ENCODE measurements around the gene IRAK2. TPM values are rescaled to one million over a fixed set of nuclear protein-coding genes. Genes with fewer than 3 reads are reported as not detected.

Gene IRAK2
- total RNA-seq, 4 donors from 2014 or later: 3.6 to 13.6 (median 7.4) TPM

- no peak for DNase-seq (ENCODE audit: low spot score in 2 of 2)
- peaks cover 29% of the 10 kb centered on the region for H3K4me1 ChIP-seq
- TF ChIP-seq POLR2AphosphoS5 (IDR thresholded peaks at IDR 0.05) (no peak), CTCF (IDR thresholded peaks at IDR 0.05) (no peak), POLR2A (IDR thresholded peaks at IDR 0.05) (no peak), EP300 (IDR thresholded peaks at IDR 0.05) (no peak)
- 66% methylated on average over 29 of the region's 29 CpGs for WGBS
- no peaks in the 10 kb centered on the region for H3K27me3 ChIP-seq
- no peak overlapping the region for H3K27ac ChIP-seq
- peak overlapping the region; percentile 55 for H3K4me3 ChIP-seq
- no peaks in the 10 kb centered on the region for H3K9me3 ChIP-seq
- peaks cover 14% of the 10 kb centered on the region for H3K36me3 ChIP-seq
These were observed 21.8 kb upstream of the IRAK2 start for GRCh38 chr3:10142707-10143560.

- Histone ChIP-seq H3K27ac (no peak overlapping the region), H3K4me3 (no peak overlapping the region)
- no peak for DNase-seq (ENCODE audit: low spot score in 2 of 2)
These were observed 19.0 kb upstream of the IRAK2 start for GRCh38 chr3:10145685-10146084.

GRCh38 chr3:10149226-10149625, 15.5 kb upstream of the IRAK2 start:
- DNase-seq (ENCODE audit: low spot score in 2 of 2): no peak
- H3K4me1 ChIP-seq: peaks cover 8% of the 10 kb centered on the region
- H3K27ac ChIP-seq: no peak overlapping the region
- H3K4me3 ChIP-seq: no peak overlapping the region
- TF ChIP-seq EP300 (IDR thresholded peaks at IDR 0.05) (no peak), POLR2A (IDR thresholded peaks at IDR 0.05) (no peak), CTCF (IDR thresholded peaks at IDR 0.05) (no peak), POLR2AphosphoS5 (IDR thresholded peaks at IDR 0.05) (no peak)
- H3K9me3 ChIP-seq: no peaks in the 10 kb centered on the region
- H3K36me3 ChIP-seq: peaks cover 59% of the 10 kb centered on the region
- H3K27me3 ChIP-seq: no peaks in the 10 kb centered on the region
- WGBS: 92% methylated on average over 8 of the region's 8 CpGs

More at GRCh38 chr3:10145685-10146084, 19.0 kb upstream of the IRAK2 start:
- TF ChIP-seq CTCF (IDR thresholded peaks at IDR 0.05) (no peak), EP300 (IDR thresholded peaks at IDR 0.05) (no peak), POLR2AphosphoS5 (IDR thresholded peaks at IDR 0.05) (no peak), POLR2A (IDR thresholded peaks at IDR 0.05) (no peak)
- Histone ChIP-seq H3K4me1 (peaks cover 29% of the 10 kb centered on the region), H3K36me3 (peaks cover 35% of the 10 kb centered on the region), H3K9me3 (no peaks in the 10 kb centered on the region), H3K27me3 (no peaks in the 10 kb centered on the region)
- WGBS: 87% methylated on average over 4 of the region's 4 CpGs

GRCh38 chr3:10150987-10151386, 13.7 kb upstream of the IRAK2 start:
- Histone ChIP-seq H3K36me3 (peaks cover 67% of the 10 kb centered on the region), H3K27ac (no peak overlapping the region), H3K4me1 (no peaks in the 10 kb centered on the region), H3K9me3 (no peaks in the 10 kb centered on the region), H3K4me3 (no peak overlapping the region), H3K27me3 (no peaks in the 10 kb centered on the region)
- DNase-seq (ENCODE audit: low spot score in 2 of 2): no peak
- WGBS: 82% methylated on average over 6 of the region's 6 CpGs
- TF ChIP-seq POLR2A (IDR thresholded peaks at IDR 0.05) (no peak), POLR2AphosphoS5 (IDR thresholded peaks at IDR 0.05) (no peak), EP300 (IDR thresholded peaks at IDR 0.05) (no peak), CTCF (IDR thresholded peaks at IDR 0.05) (no peak)

GRCh38 chr3:10154335-10155122, 10.2 kb upstream of the IRAK2 start:
- H3K27me3 ChIP-seq: no peaks in the 10 kb centered on the region
- TF ChIP-seq CTCF (IDR thresholded peaks at IDR 0.05) (no peak), EP300 (IDR thresholded peaks at IDR 0.05) (no peak), POLR2AphosphoS5 (IDR thresholded peaks at IDR 0.05) (no peak), POLR2A (IDR thresholded peaks at IDR 0.05) (no peak)
- no peaks in the 10 kb centered on the region for H3K9me3 ChIP-seq
- no peak overlapping the region for H3K27ac ChIP-seq
- no peaks in the 10 kb centered on the region for H3K4me1 ChIP-seq
- 81% methylated on average over 14 of the region's 14 CpGs for WGBS
- DNase-seq (ENCODE audit: low spot score in 2 of 2): no peak
- H3K4me3 ChIP-seq: no peak overlapping the region
- H3K36me3 ChIP-seq: peaks cover 44% of the 10 kb centered on the region

All from suprapubic skin (tissue), 4 donors.